Activated gamma-delta T cell treated with anti-CD3 and anti-CD28 coated beads, Interleukin-2, amount 50 U/mL, for 16 hours (primary cell): ENCODE results near the gene NAV3.

Source experiments
- DNase-seq: peaks from one replicate; pipeline ENCODE4 v3.0.0-alpha.2; 2020; ENCODE audit warnings: low read depth

The NAV3 gene

GRCh38 chr12:78187741-78188140 lies 357.0 kb downstream of the NAV3 start:
- no peak for DNase-seq

- DNase-seq: no peak
These were observed 359.0 kb downstream of the NAV3 start for GRCh38 chr12:78189656-78190055.

- DNase-seq: no peak
These were observed 360.9 kb downstream of the NAV3 start for GRCh38 chr12:78191611-78192010.

GRCh38 chr12:78192979-78193378 lies 362.3 kb downstream of the NAV3 start:
- DNase-seq: no peak

- DNase-seq: no peak
These were observed 363.8 kb downstream of the NAV3 start for GRCh38 chr12:78194448-78194847.

GRCh38 chr12:78198896-78199295 lies 368.2 kb downstream of the NAV3 start:
- DNase-seq: no peak

GRCh38 chr12:78199926-78200325 lies 369.2 kb downstream of the NAV3 start:
- DNase-seq: no peak

- no peak for DNase-seq
These were observed 374.2 kb downstream of the NAV3 start for GRCh38 chr12:78204926-78205325.

GRCh38 chr12:78208092-78208491 lies 377.4 kb downstream of the NAV3 start:
- DNase-seq: no peak

GRCh38 chr12:78209846-78210505 lies 379.3 kb downstream of the NAV3 start:
- DNase-seq: no peak

GRCh38 chr12:78210506-78210860 lies 379.8 kb downstream of the NAV3 start:
- no peak for DNase-seq

GRCh38 chr12:78210894-78211302 lies 380.2 kb downstream of the NAV3 start:
- no peak for DNase-seq

GRCh38 chr12:78220811-78221210 lies 390.1 kb downstream of the NAV3 start:
- no peak for DNase-seq

- no peak for DNase-seq
These were observed 393.5 kb downstream of the NAV3 start for GRCh38 chr12:78224154-78224553.

GRCh38 chr12:78226763-78227162 lies 396.1 kb downstream of the NAV3 start:
- no peak for DNase-seq

GRCh38 chr12:78229591-78230101 lies 399.0 kb downstream of the NAV3 start:
- no peak for DNase-seq

- no peak for DNase-seq
These were observed 402.1 kb downstream of the NAV3 start for GRCh38 chr12:78232756-78233155.

- no peak for DNase-seq
These were observed 405.6 kb downstream of the NAV3 start for GRCh38 chr12:78236264-78236663.

- no peak for DNase-seq
These were observed 408.9 kb downstream of the NAV3 start for GRCh38 chr12:78239544-78239943.

GRCh38 chr12:78240827-78241226 lies 410.1 kb downstream of the NAV3 start:
- DNase-seq: no peak

GRCh38 chr12:78241446-78241845 lies 410.8 kb downstream of the NAV3 start:
- DNase-seq: no peak

- DNase-seq: no peak
These were observed 414.3 kb downstream of the NAV3 start for GRCh38 chr12:78244916-78245507.

- DNase-seq: no peak
These were observed 417.6 kb downstream of the NAV3 start for GRCh38 chr12:78248321-78248720.

- DNase-seq: no peak
These were observed 418.9 kb downstream of the NAV3 start for GRCh38 chr12:78249578-78249977.
